Measurements from ENCODE around the gene TNNT2.

The TNNT2 gene

DNA sequence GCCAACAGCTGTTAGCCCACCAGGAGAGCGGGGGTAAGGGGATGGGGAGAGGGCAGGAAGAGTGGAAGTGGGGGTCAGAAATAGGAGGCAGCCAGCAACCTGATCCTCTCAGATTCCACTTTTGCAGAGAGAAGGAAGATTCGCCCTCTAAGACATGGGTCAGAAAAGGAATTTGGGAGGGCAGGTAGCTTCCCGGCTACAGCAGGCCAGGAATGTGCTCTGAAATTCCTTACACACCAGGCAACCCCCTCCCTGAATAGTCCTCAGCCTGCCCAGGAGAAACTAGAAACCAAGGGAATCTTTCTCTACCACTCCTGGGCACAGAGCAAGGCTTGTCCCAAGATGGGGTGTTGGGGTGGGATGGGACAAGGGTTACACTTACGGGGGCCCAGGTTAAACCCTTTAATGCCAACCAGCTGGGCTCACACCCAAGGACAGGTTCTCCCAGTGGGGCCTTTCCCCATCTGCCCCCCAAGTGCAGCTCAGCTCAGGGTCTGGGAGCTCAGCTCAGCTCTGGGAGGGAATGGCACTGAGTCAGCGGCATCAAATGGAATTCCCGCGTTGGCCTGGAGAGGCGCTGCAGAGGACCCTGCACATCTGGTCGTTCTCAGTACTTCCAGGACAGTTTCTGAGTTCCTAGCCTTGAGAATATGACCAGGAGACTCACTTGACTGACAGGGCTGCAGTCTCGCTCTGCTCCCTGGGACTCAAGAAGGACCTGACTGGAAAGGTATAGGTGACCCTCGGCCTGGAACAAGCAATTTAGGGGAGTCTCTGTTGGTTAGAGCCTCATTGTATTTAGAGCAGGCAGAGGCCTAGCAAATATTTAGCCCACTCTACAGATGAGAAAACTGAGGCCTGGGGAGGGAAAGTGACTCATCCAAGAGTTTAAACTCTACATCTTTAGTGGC lies 761 bp downstream of the TNNT2 start:
- no peak for DNase-seq (ENCODE audit: low read depth)

GRCh38 chr1:201376107-201376463 lies 1.4 kb downstream of the TNNT2 start:
- no peak for DNase-seq (ENCODE audit: low read depth)

DNA sequence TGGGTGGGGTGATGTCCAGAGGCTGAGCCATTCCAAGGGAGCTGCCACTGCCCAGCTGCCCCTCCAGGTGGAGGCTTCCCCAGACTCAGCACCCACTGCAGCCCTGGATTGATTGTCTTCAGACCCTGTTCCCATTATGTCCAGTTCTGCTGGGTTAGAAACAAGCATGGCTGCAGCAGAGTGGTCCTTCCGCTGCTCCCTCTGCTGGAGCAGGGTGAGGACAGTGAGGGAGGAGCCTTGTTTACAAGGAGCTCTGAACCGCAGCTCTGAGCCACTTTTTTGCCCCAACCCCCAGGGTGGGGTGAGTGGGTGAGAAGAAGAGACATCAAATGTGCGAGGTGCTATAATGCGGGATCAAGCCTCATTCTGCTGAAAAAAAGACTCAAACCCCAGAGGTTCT lies 2.3 kb downstream of the TNNT2 start:
- no peak for DNase-seq (ENCODE audit: low read depth)

GRCh38 chr1:201374364-201374763 lies 3.1 kb downstream of the TNNT2 start:
- DNase-seq (ENCODE audit: low read depth) = no peak

DNA sequence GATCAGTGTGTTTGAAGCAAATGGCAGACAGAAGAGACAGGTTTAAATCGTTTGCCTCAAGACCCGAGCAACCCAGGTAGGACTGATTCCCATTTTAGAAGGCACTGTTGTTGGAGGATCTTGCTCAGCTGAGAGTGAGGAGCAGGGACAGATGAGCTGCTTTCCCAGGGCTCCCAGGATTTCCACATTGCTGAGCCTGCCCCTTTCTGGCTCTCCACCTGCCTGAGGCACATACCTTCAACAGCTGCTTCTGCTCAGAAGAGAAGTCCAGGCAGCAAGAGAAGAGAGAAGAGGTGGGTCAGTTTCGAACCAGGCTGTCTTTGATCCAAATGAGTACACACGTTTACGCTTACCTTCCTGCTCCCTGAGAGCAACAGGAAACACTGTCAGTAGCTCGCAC lies 5.7 kb downstream of the TNNT2 start:
- no peak for DNase-seq (ENCODE audit: low read depth)

DNA sequence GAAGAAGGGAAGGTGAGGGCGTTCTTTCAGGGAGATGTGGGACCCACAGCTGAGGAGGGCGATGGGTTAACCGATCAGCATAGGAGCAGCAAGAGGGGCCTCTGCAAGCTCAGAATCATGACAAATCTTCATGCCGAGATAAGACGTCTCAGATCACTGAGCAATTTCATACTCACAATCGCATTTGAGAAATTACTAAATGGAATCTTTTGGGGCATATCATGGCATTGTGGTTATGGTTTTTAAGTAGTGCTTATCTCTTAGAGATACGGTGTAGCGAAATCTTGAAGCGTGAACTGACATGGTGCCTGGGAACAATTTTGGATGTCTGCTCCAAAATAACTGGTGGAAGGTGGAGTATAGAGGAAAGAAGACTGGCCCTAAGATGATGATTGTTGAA lies 6.2 kb downstream of the TNNT2 start:
- no peak for DNase-seq (ENCODE audit: low read depth)

GRCh38 chr1:201370500-201370899 lies 7.0 kb downstream of the TNNT2 start:
- DNase-seq (ENCODE audit: low read depth) = no peak

- no peak for DNase-seq (ENCODE audit: low read depth)
Measured at GRCh38 chr1:201369209-201369608, 8.3 kb downstream of the TNNT2 start.

- DNase-seq (ENCODE audit: low read depth) = no peak
Measured at GRCh38 chr1:201366696-201367095, 10.8 kb downstream of the TNNT2 start.

- DNase-seq (ENCODE audit: low read depth) = no peak
Measured at GRCh38 chr1:201365251-201365650, 12.2 kb downstream of the TNNT2 start.

DNA sequence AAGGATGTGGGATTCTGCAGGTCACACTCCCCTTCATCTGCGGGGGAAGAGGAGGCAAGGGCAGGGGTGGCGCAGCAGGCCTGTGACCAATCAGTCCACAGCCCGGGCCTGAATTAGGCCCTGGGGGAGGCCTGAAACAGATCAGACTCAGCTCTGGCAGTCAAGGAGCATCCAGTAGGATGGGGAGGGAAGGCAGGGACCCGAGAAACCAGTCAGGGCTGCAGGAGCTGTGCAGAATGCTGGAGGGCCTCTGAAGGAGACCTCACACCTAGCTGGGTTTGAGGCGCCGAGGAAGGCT lies 12.7 kb downstream of the TNNT2 start:
- no peak for DNase-seq (ENCODE audit: low read depth)

DNA sequence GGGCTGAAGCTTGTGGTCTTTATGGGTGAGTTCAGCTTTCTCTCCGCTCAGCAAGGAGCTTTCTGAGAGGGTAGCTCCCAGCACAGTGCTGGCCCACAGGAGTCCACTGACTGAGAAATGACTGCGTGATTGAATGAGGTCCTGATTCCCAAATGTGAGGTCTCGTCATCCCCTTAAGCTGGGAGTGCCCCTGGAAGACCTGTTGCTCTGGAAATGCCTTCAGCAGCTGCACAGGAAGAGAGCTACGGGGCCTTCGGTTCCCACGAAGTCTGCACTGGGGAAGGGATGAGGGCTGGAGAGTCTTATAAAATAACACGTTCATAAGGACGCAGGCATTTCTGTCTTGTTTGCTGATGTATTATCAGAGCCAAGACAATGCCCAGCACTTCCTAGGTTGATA lies 14.0 kb downstream of the TNNT2 start:
- no peak for DNase-seq (ENCODE audit: low read depth)

DNA sequence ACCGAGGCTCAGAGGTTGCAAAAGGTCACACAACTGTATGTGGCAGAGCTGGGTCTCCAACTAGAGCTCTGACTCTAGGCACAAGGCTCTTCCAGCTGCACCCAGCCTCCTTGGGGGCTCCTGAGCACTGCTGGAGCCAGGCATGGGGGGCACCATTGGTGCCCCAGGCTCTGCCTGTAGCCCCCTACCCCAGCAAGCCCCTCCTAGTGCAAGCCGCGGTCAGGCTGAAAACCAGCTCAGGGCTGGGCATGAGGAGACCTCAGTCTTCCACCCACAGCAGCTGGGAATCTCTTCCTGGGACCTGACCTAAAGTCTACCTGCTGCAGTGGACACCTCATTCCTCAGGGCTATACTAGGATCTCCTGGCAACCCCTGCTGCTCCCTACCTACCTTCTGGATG lies 14.6 kb downstream of the TNNT2 start:
- no peak for DNase-seq (ENCODE audit: low read depth)

DNA sequence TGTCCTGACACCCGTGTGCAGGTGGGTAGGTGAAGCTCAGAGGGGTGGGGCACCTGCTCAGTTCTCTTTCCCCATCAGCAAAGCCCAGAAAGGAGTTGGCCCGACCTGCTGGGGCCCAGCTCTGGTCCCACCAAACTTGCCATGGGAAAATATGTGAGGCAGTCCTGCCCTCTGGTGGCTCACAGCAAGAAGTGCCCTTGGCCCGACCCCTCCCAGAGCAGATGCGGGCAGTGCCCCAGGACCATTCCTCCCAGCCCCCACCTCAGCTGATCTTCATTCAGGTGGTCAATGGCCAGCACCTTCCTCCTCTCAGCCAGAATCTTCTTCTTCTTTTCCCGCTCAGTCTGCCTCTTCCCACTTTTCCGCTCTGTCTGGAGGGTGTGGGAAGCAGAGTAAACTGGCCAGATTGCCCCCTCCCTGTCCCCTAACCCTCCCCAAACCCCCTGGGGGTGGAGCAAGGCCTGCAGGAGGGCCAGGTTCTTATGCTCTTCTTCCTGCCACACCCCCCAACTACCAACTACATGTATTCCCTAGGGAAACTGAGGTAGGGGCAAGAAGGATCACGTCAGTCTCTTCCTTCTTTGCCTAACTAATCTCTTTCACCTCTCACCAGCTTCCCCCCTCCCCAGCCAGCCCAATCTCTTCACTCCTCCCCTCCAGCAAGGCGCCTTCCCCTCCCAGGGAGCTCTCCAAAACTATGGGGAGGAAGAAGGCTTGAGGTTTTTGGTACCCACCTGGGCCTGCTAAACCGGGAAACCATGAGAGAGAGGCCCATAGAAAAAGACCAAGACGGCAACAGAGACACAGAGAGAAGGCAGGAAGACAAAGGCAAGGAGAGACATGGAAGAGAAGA lies 15.6 kb downstream of the TNNT2 start:
- DNase-seq (ENCODE audit: low read depth) = no peak

DNA sequence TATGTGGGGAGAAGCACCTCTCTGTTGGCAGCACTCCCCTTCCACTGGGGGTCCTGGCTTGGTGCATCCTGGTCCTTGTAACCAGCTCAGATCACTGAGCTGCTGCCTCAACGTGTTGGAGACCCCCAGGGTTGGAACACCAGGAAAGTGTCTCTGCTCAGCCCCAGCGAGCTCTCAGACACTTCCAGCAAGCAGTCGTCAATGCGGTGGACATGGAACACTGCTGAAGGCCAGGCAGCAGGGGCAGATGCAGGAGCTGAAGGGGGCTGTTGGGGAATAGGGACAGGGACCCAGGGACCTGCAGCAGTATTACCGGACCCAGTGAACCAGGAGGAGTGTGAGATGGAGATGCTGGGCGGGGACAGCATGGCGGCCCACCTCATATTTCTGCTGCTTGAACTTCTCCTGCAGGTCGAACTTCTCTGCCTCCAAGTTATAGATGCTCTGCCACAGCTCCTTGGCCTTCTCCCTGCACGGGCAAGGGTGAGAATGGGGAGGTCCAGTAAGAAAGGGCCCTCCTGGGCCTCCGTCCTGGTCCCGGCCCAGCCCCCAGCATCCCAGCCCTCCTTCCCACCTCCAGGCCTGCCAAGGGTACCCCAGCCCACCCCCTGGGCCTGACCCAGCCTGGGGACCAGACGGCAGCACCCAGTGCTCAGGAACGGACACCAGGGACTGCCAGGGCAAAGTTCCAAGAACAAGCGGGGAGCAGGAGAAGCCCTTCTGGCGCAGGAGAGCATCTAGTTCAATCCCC lies 16.4 kb downstream of the TNNT2 start:
- no peak for DNase-seq (ENCODE audit: low read depth)

- DNase-seq (ENCODE audit: low read depth) = no peak
Measured at GRCh38 chr1:201360486-201360885, 17.0 kb downstream of the TNNT2 start.

- DNase-seq (ENCODE audit: low read depth) = no peak
Measured at GRCh38 chr1:201359873-201360210, 17.6 kb downstream of the TNNT2 start.

GRCh38 chr1:201359031-201359872 lies 18.2 kb downstream of the TNNT2 start:
- no peak for DNase-seq (ENCODE audit: low read depth)

DNA sequence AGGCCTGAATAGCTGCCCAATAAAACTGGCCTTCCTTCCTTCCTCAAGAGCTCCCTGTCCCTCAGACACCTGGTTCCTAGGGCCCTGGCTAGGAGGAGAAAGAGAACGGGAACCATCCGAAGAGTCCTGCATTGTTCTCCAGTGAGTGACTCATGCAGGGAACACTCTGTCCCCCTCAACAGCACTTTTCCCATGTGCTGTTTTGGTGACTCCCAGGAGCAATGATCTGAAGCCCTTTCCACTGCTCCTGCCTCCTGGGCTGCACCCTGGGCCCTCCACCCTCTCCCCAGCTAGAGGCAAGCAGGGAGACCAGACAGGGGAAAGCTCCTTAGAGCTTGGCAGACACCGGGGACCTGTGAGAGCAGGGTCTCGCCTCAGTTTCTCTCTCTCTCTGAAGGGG lies 18.9 kb downstream of the TNNT2 start:
- no peak for DNase-seq (ENCODE audit: low read depth)

- DNase-seq (ENCODE audit: low read depth) = no peak
Measured at GRCh38 chr1:201357636-201358348, 19.7 kb downstream of the TNNT2 start.

GRCh38 chr1:201357211-201357610 lies 20.3 kb downstream of the TNNT2 start:
- no peak for DNase-seq (ENCODE audit: low read depth)
